B cell (primary cell): ENCODE measurements around the gene MYG1.

ENCODE experiments used
- EZH2 ChIP-seq: IDR thresholded peaks from 2 replicates; pipeline ENCODE4 v1.6.1; 2012; ENCODE audit warnings: borderline replicate concordance, low read depth, mild to moderate bottlenecking, moderate library complexity, low read length; ENCODE audit not compliant: insufficient read depth, poor library complexity, severe bottlenecking
- TF ChIP-seq, protein P1 (sequence below): fragments of 200-600 bp; IDR thresholded peaks from one replicate; pipeline ENCODE4 v1.8.0; 2022; ENCODE audit warnings: antibody characterized with exemption, mild to moderate bottlenecking

DNA sequence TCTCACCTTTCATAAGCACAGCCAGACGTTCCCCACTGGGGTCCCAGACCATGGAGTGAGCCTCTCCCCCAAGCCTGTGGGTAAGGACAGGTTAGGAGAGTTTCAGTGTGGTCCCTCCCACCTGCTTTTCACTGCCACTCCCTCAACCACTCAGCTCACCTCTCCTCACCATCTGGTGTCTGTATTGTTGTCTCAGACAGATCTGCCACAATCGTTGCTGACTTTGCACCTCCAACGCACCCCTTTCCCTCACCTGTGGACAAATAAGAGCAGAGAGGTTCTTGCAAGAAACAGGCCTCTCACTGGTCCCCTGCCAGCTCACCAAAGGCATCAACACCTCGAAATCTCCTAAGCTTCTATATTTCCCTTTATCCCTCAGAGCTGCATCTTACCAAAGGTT is 8.8 kb downstream of the MYG1 start:
- TF ChIP-seq, protein P1, sequence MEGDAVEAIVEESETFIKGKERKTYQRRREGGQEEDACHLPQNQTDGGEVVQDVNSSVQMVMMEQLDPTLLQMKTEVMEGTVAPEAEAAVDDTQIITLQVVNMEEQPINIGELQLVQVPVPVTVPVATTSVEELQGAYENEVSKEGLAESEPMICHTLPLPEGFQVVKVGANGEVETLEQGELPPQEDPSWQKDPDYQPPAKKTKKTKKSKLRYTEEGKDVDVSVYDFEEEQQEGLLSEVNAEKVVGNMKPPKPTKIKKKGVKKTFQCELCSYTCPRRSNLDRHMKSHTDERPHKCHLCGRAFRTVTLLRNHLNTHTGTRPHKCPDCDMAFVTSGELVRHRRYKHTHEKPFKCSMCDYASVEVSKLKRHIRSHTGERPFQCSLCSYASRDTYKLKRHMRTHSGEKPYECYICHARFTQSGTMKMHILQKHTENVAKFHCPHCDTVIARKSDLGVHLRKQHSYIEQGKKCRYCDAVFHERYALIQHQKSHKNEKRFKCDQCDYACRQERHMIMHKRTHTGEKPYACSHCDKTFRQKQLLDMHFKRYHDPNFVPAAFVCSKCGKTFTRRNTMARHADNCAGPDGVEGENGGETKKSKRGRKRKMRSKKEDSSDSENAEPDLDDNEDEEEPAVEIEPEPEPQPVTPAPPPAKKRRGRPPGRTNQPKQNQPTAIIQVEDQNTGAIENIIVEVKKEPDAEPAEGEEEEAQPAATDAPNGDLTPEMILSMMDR, result no peak
- no peak for TF ChIP-seq EZH2
